Activated CD4-positive, alpha-beta T cell treated with anti-CD3 and anti-CD28 coated beads, Interleukin-2, Interleukin-6, amounts not matched to agents 100 ng/mL and 50 ng/mL, durations not matched to agents 16 hours and 8 hours (primary cell): ENCODE results near the gene TNNT2.

ENCODE experiments used
- DNase-seq: peaks from one replicate; pipeline ENCODE4 v3.0.0-alpha.2; 2020

TNNT2 gene

DNA sequence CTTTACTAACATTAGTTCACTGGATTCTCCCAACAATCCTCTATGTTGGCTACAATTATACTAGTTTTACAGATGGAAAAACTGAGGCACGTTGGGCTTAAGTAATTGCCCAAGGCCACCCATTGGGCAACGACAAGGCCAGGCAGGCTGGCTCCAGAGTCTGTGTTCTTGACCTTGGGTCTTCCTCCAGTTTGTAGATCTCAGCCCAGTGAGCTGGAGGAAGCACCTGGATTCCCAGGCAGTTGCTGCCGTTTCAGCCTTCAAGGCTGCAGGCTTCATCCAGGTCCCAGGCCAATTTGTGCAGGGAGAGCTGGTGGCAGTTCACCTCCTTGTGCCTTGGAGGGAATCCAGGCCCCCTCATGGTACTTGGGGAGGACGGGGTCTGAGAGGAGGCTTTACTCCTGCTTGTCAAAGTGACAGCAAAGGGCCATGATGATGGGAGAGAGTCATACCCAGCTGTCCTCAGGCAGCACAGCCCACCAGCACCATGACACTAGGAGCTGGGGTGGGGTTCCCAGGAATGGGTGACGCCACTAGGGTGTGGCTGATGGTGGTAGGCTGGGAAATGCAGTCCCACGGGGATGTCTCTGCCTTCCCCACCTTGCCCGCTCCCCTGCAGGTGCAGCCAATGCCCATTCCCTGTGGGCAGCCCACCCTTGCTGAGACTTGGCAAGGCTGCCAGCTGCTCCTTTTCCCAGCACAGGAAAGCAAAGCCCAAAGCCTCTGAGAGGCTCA is 67.1 kb downstream of the TNNT2 start:
- DNase-seq = no peak

DNA sequence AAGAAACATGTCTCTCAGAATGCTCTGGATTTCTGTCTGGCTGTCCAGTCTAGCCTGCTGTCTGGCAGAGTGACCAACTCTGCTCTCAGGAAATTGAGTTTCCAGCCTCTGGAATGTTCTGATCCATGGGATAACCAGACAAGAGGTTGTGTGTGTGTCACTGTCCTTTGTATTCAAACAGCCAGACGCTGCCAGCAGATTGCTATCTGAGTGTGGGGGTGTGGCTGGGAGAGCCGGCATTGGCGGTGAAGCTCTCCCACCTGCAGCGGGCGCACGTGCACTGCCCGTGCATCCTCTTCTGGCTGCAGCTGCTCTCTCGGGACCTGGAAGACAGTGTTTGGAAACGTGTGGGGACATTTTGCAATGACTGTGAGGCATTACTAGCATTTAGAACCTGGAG is 68.1 kb downstream of the TNNT2 start:
- peak; percentile 8 for DNase-seq
